Astrocyte of the cerebellum (primary cell): ENCODE results near the gene RECQL5.

Experiments used
- DNase-seq: peaks from one replicate; pipeline ENCODE4 v3.0.0-alpha.2; 2011; ENCODE audit warnings: low read depth
- H3K4me3 ChIP-seq: 2 replicates; pipeline ENCODE4 v1.5.1; 2011; ENCODE audit warnings: mild to moderate bottlenecking, low read depth, low read length, moderate library complexity
- CTCF ChIP-seq: IDR thresholded peaks from 2 replicates; pipeline ENCODE4 v1.5.1; 2012; ENCODE audit warnings: low read length, low read depth, moderate library complexity, mild to moderate bottlenecking; ENCODE audit errors: missing control alignments
- in situ Hi-C: cut with HindIII; loops from 2 replicates; pipeline ENCODE4 v1.10.0; 2017; ENCODE audit warnings: low sequenced_read_pairs

Gene RECQL5

GRCh38 chr17:75622771-75623273, 44.1 kb downstream of the RECQL5 start:
- TF ChIP-seq CTCF = no peak
- in situ Hi-C loops = no loop called here
- DNase-seq = no peak
- no peak overlapping the region for H3K4me3 ChIP-seq

- no peak for TF ChIP-seq CTCF
- no peak for DNase-seq
- in situ Hi-C loops = no loop called here
- no peak overlapping the region for H3K4me3 ChIP-seq
These were observed 44.9 kb downstream of the RECQL5 start for GRCh38 chr17:75622076-75622475.

GRCh38 chr17:75621489-75621888, 45.5 kb downstream of the RECQL5 start:
- in situ Hi-C loops = no loop called here
- no peak overlapping the region for H3K4me3 ChIP-seq
- TF ChIP-seq CTCF = no peak
- DNase-seq = no peak

- TF ChIP-seq CTCF = peak; percentile 64
- H3K4me3 ChIP-seq = no peak overlapping the region
- in situ Hi-C loops = no loop called here
- no peak for DNase-seq
These were observed 47.2 kb downstream of the RECQL5 start for GRCh38 chr17:75619506-75620431.

GRCh38 chr17:75617675-75618074, 49.3 kb downstream of the RECQL5 start:
- in situ Hi-C loops = no loop called here
- TF ChIP-seq CTCF = no peak
- no peak overlapping the region for H3K4me3 ChIP-seq
- DNase-seq = no peak

- no peak overlapping the region for H3K4me3 ChIP-seq
- DNase-seq = no peak
- TF ChIP-seq CTCF = no peak
- in situ Hi-C loops = no loop called here
These were observed 49.7 kb downstream of the RECQL5 start for GRCh38 chr17:75617218-75617617.
